Mesothelial cell of epicardium (in vitro differentiated cells): ENCODE data around the gene DGKI. TPM values are rescaled to one million over a fixed set of nuclear protein-coding genes. Genes with fewer than 3 reads are reported as not detected.

Source experiments
- DNase-seq, 2 experiments: peaks; one replicate each; pipeline ENCODE4 v3.0.0; 2021; ENCODE audit warnings: low spot score in 2 of 2; ENCODE audit not compliant: unreplicated experiment in 2 of 2
- H3K27ac Mint-ChIP-seq: 2 replicates; pipeline ENCODE4 v1.8.0; 2021; ENCODE audit warnings: mixed read lengths
- H3K27me3 Mint-ChIP-seq: 2 replicates; pipeline ENCODE4 v1.8.0; 2021; ENCODE audit warnings: low read depth, mixed read lengths
- H3K36me3 Mint-ChIP-seq: 2 replicates; pipeline ENCODE4 v1.8.0; 2021; ENCODE audit warnings: mixed read lengths
- H3K4me1 Mint-ChIP-seq: 2 replicates; pipeline ENCODE4 v1.8.0; 2021; ENCODE audit warnings: mixed read lengths
- H3K4me3 Mint-ChIP-seq: 2 replicates; pipeline ENCODE4 v1.8.0; 2021; ENCODE audit warnings: mild to moderate bottlenecking, moderate library complexity, mixed read lengths
- H3K9me3 Mint-ChIP-seq: 2 replicates; pipeline ENCODE4 v1.8.0; 2021; ENCODE audit warnings: mixed read lengths
- total RNA-seq: library from RNA; stranded (reverse); gene quantifications from 3 replicates; pipeline ENCODE4 v1.2.1, GENCODE V29; 2021
- TF ChIP-seq, protein P1 (sequence below): fragments of 200-600 bp; sonication (generic); IDR thresholded peaks from one replicate; pipeline ENCODE4 v1.5.0; 2021; ENCODE audit warnings: antibody characterized with exemption; ENCODE audit not compliant: unreplicated experiment

The DGKI gene
- total RNA-seq, 1 donor from 2014 or later, result 2.0 TPM

- Mint-ChIP-seq H3K27ac (peak overlapping the region; percentile 9), H3K4me1 (peaks cover 17% of the 10 kb centered on the region), H3K27me3 (no peaks in the 10 kb centered on the region), H3K4me3 (no peak overlapping the region), H3K36me3 (peaks cover 49% of the 10 kb centered on the region), H3K9me3 (no peaks in the 10 kb centered on the region)
- no peak for DNase-seq
- TF ChIP-seq, protein P1, sequence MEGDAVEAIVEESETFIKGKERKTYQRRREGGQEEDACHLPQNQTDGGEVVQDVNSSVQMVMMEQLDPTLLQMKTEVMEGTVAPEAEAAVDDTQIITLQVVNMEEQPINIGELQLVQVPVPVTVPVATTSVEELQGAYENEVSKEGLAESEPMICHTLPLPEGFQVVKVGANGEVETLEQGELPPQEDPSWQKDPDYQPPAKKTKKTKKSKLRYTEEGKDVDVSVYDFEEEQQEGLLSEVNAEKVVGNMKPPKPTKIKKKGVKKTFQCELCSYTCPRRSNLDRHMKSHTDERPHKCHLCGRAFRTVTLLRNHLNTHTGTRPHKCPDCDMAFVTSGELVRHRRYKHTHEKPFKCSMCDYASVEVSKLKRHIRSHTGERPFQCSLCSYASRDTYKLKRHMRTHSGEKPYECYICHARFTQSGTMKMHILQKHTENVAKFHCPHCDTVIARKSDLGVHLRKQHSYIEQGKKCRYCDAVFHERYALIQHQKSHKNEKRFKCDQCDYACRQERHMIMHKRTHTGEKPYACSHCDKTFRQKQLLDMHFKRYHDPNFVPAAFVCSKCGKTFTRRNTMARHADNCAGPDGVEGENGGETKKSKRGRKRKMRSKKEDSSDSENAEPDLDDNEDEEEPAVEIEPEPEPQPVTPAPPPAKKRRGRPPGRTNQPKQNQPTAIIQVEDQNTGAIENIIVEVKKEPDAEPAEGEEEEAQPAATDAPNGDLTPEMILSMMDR, result no peak
Observed at GRCh38 chr7:137888241-137888640, 41.5 kb upstream of the DGKI start.

GRCh38 chr7:137886746-137887145 is 40.0 kb upstream of the DGKI start:
- Mint-ChIP-seq H3K4me1 (peaks cover 14% of the 10 kb centered on the region), H3K9me3 (peaks cover 12% of the 10 kb centered on the region), H3K27me3 (no peaks in the 10 kb centered on the region), H3K27ac (peak overlapping the region; percentile 78), H3K4me3 (no peak overlapping the region), H3K36me3 (peaks cover 55% of the 10 kb centered on the region)
- no peak for DNase-seq
- TF ChIP-seq, protein P1, result no peak

DNA sequence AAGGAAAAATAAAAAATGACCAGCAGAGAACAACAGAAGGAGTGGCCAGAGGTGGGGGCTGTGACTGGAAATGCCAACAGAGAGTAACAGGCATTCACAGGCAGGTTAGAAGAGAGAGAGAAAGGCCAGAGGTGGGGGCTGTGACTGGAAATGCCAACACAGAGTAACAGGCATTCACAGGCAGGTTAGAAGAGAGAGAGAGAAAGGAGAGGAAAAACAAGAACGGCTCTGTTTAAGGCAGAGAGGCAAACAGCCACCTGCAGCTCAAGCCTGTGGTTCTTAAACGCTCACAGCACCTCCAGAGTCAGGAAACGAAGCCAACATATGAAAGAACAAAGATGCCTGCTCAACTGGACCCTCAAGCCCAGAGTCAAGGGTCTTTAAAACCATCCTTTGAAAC is 39.5 kb upstream of the DGKI start:
- peaks cover 59% of the 10 kb centered on the region for H3K36me3 Mint-ChIP-seq

GRCh38 chr7:137885678-137886077 is 38.9 kb upstream of the DGKI start:
- TF ChIP-seq, protein P1, result no peak
- peaks cover 60% of the 10 kb centered on the region for H3K36me3 Mint-ChIP-seq
- peak overlapping the region; percentile 78 for H3K27ac Mint-ChIP-seq
- H3K4me1 Mint-ChIP-seq, result peaks cover 14% of the 10 kb centered on the region
- no peak for DNase-seq
- H3K9me3 Mint-ChIP-seq, result peaks cover 17% of the 10 kb centered on the region
- no peaks in the 10 kb centered on the region for H3K27me3 Mint-ChIP-seq
- no peak overlapping the region for H3K4me3 Mint-ChIP-seq

More for the DNA sequence above, 39.5 kb upstream of the DGKI start:
- Mint-ChIP-seq H3K4me3 (no peak overlapping the region), H3K27ac (peak overlapping the region; percentile 78), H3K9me3 (peaks cover 16% of the 10 kb centered on the region), H3K4me1 (peaks cover 14% of the 10 kb centered on the region), H3K27me3 (no peaks in the 10 kb centered on the region)
- DNase-seq, result no peak
- TF ChIP-seq, protein P1, result no peak

- peaks cover 17% of the 10 kb centered on the region for H3K9me3 Mint-ChIP-seq
- H3K4me1 Mint-ChIP-seq, result peaks cover 17% of the 10 kb centered on the region
- no peak overlapping the region for H3K4me3 Mint-ChIP-seq
- DNase-seq, result no peak
- H3K27ac Mint-ChIP-seq, result no peak overlapping the region
- H3K27me3 Mint-ChIP-seq, result no peaks in the 10 kb centered on the region
- TF ChIP-seq, protein P1, result no peak
- H3K36me3 Mint-ChIP-seq, result peaks cover 69% of the 10 kb centered on the region
Observed at GRCh38 chr7:137882806-137883205, 36.0 kb upstream of the DGKI start.

DNA sequence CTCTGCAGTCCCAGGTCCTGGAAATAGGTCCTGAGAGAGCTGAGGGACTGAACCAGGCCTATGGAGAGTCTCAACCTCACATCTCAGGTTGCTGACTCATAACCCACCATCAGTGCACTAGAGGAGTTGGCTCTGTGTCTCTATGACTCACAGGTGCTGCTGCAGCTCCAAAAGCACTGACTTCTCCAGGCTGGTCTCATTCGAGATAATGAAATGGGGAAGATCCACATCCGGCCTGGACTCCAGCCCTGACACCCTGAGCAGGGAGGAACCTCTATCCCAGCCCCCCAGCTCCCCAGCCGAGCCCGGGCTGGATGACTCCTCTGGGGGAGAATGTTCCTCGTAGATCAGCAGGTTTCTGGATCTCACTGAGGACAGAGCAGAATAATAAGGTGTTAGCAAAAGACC is 35.5 kb upstream of the DGKI start:
- DNase-seq, result no peak
- no peak overlapping the region for H3K27ac Mint-ChIP-seq
- peaks cover 17% of the 10 kb centered on the region for H3K4me1 Mint-ChIP-seq

More for the DNA sequence above, 35.5 kb upstream of the DGKI start:
- TF ChIP-seq, protein P1, result no peak
- peaks cover 17% of the 10 kb centered on the region for H3K9me3 Mint-ChIP-seq
- H3K27me3 Mint-ChIP-seq, result no peaks in the 10 kb centered on the region
- H3K36me3 Mint-ChIP-seq, result peaks cover 70% of the 10 kb centered on the region
- H3K4me3 Mint-ChIP-seq, result no peak overlapping the region
